HepG2 (cell line): Measurements from ENCODE around the gene TEAD3. TPM values are rescaled to one million over a fixed set of nuclear protein-coding genes. Genes with fewer than 3 reads are reported as not detected.

Experiments used
- ADNP ChIP-seq: sonication (generic); formaldehyde crosslinking; IDR thresholded peaks from 2 replicates; pipeline ENCODE4 v1.4.0; 2020; ENCODE audit warnings: missing genetic modification reagents
- CHD4 ChIP-seq: fragments of 200-600 bp; sonication (generic); IDR thresholded peaks from 2 replicates; pipeline ENCODE4 v1.7.0; 2017; ENCODE audit warnings: mild to moderate bottlenecking, low read length, borderline replicate concordance
- DMTF1 ChIP-seq: sonication (generic); formaldehyde crosslinking; IDR thresholded peaks from 2 replicates; pipeline ENCODE4 v1.4.0; 2020; ENCODE audit warnings: mild to moderate bottlenecking, missing genetic modification reagents
- FOSL1 ChIP-seq: sonication (generic); formaldehyde crosslinking; IDR thresholded peaks from 2 replicates; pipeline ENCODE4 v1.9.0; 2021; ENCODE audit warnings: missing genetic modification reagents, borderline replicate concordance
- POLR2G ChIP-seq: fragments of 200-400 bp; formaldehyde crosslinking; IDR thresholded peaks from 2 replicates; pipeline ENCODE4 v1.6.1; 2018; ENCODE audit warnings: mild to moderate bottlenecking, low read depth, low read length, moderate library complexity
- RARG ChIP-seq: sonication (generic); formaldehyde crosslinking; IDR thresholded peaks from 2 replicates; pipeline ENCODE4 v1.4.0; 2020; ENCODE audit warnings: low read depth, mild to moderate bottlenecking, missing genetic modification reagents
- SKI ChIP-seq: fragments of 450-650 bp; IDR thresholded peaks from one replicate; pipeline ENCODE4 v1.6.1; 2018; ENCODE audit warnings: mild to moderate bottlenecking; ENCODE audit not compliant: partially characterized antibody
- SMAD3 ChIP-seq: sonication (generic); formaldehyde crosslinking; IDR thresholded peaks from 2 replicates; pipeline ENCODE4 v1.4.0; 2020; ENCODE audit warnings: missing genetic modification reagents
- SOX6 ChIP-seq, 2 experiments: fragments of 450-650 bp in 1 of 2; sonication (generic) in 1 of 2; formaldehyde crosslinking in 1 of 2; IDR thresholded peaks; 2 replicates each; pipeline versions ENCODE4 v1.4.0 to v1.6.1; 2017 to 2020; ENCODE audit warnings: antibody characterized with exemption in 1 of 2, mild to moderate bottlenecking in 1 of 2, missing genetic modification reagents in 1 of 2
- SRY ChIP-seq: sonication (generic); formaldehyde crosslinking; IDR thresholded peaks from 2 replicates; pipeline ENCODE4 v1.8.0; 2022; ENCODE audit warnings: mild to moderate bottlenecking, missing genetic modification reagents
- TCF12 ChIP-seq, 2 experiments: fragments of 450-650 bp in 1 of 2; sonication (generic) in 1 of 2; formaldehyde crosslinking in 1 of 2; IDR thresholded peaks; 2 replicates each; pipeline versions ENCODE4 v1.6.1 to v1.8.0; 2017 to 2022; ENCODE audit warnings: antibody characterized with exemption in 1 of 2, mild to moderate bottlenecking in 1 of 2, missing genetic modification reagents in 1 of 2, moderate library complexity in 1 of 2
- TFDP1 ChIP-seq: IDR thresholded peaks from 2 replicates; pipeline ENCODE4 v1.6.1; 2016; ENCODE audit warnings: missing compliant biosample characterization, missing genetic modification reagents, borderline replicate concordance
- TFDP2 ChIP-seq: sonication (generic); formaldehyde crosslinking; IDR thresholded peaks from 2 replicates; pipeline ENCODE4 v1.4.0; 2020; ENCODE audit warnings: missing genetic modification reagents
- ZBED4 ChIP-seq: sonication (generic); formaldehyde crosslinking; IDR thresholded peaks from 2 replicates; pipeline ENCODE4 v1.4.0; 2020; ENCODE audit warnings: missing genetic modification reagents, borderline replicate concordance
- ZFX ChIP-seq: sonication (generic); formaldehyde crosslinking; IDR thresholded peaks from 2 replicates; pipeline ENCODE4 v1.4.0; 2020; ENCODE audit warnings: mild to moderate bottlenecking, low read depth, missing genetic modification reagents, moderate library complexity
- ZNF143 ChIP-seq: sonication (generic); formaldehyde crosslinking; IDR thresholded peaks from 2 replicates; pipeline ENCODE4 v1.4.0; 2020; ENCODE audit warnings: missing genetic modification reagents
- ZNF382 ChIP-seq: sonication (generic); formaldehyde crosslinking; IDR thresholded peaks from 2 replicates; pipeline ENCODE4 v1.5.0; 2020; ENCODE audit warnings: missing genetic modification reagents, mild to moderate bottlenecking, borderline replicate concordance
- ZSCAN12 ChIP-seq: sonication (generic); formaldehyde crosslinking; IDR thresholded peaks from 2 replicates; pipeline ENCODE4 v1.9.0; 2021; ENCODE audit warnings: mild to moderate bottlenecking, missing genetic modification reagents
- polyA plus RNA-seq, 8 experiments: library from polyadenylated mRNA; depleted of rRNA in 3 of 8; stranded (reverse) in 7 of 8; unstranded in 1 of 8; fragments of >200 nt; fragmentation: Illumina TruSeq in 4 of 8; extraction: Trizol in 4 of 8; gene quantifications; 2 replicates each; pipeline versions ENCODE4 v1.2.1 to v1.2.3, GENCODE V29; 2011 to 2016; ENCODE audit warnings: low read depth in 4 of 8, missing spikeins in 1 of 8, mixed read lengths in 1 of 8; ENCODE audit not compliant: insufficient read depth in 1 of 8
- total RNA-seq, 5 experiments: library from RNA; depleted of rRNA; stranded (reverse); fragments of >200 nt; fragmentation: Illumina TruSeq; extraction: Trizol; gene quantifications; 2 replicates each; pipeline ENCODE4 v1.2.3, GENCODE V29; 2016; ENCODE audit warnings: low read depth in 1 of 5

Gene TEAD3
- total and polyA plus RNA-seq, 2 of the 13 experiments (the other 11 are each of a cell fraction or from before 2014, with no cell fraction given) = 15.1 to 16.5 TPM

GRCh38 chr6:35428421-35429149 is 68.3 kb downstream of the TEAD3 start (continued):
- TF ChIP-seq DMTF1 (CRISPR knock-in tag) = 0 out of 2 replicates have a peak, but pooled peaks have one; percentile 45
- peak; percentile 34; the same call in 1 of the 2 replicates for TF ChIP-seq POLR2G
- TF ChIP-seq CHD4 = no peak
- no peak for TF ChIP-seq SMAD3 (CRISPR knock-in tag)
- TF ChIP-seq ADNP = no peak
- TF ChIP-seq RARG (CRISPR knock-in tag) = no peak
- no peak for TF ChIP-seq FOSL1 (CRISPR knock-in tag)
- peak; percentile 82; the same call in 1 of the 2 replicates for TF ChIP-seq ZBED4 (CRISPR knock-in tag)
- TF ChIP-seq TCF12 (IDR thresholded peaks at IDR 0.05) = no peak
- TF ChIP-seq TCF12 (CRISPR knock-in tag; IDR thresholded peaks at IDR 0.05) = 0 out of 2 replicates have a peak, but pooled peaks have one; percentile 39
- no peak for TF ChIP-seq TFDP2 (CRISPR knock-in tag)
- TF ChIP-seq ZNF143 (CRISPR knock-in tag) = no peak
- TF ChIP-seq TFDP1 = no peak
- peak; percentile 82 for TF ChIP-seq SKI
- TF ChIP-seq SOX6 (IDR thresholded peaks at IDR 0.05) = no peak
- peak; percentile 75 for TF ChIP-seq SOX6 (CRISPR knock-in tag; IDR thresholded peaks at IDR 0.05)
- no peak for TF ChIP-seq ZNF382
- TF ChIP-seq ZFX (CRISPR knock-in tag) = peak; percentile 47; the same call in 1 of the 2 replicates
- no peak for TF ChIP-seq ZSCAN12
- 0 out of 2 replicates have a peak, but pooled peaks have one; percentile 34 for TF ChIP-seq SRY
